Heart left ventricle (tissue), 16 donors: ENCODE data around the gene OAT. TPM values are rescaled to one million over a fixed set of nuclear protein-coding genes. Genes with fewer than 3 reads are reported as not detected.

Experiments used
- ATAC-seq, 4 donors: fragments of 200-7000 bp; cut with Tn5 transposase; one replicate each; pipeline ENCODE4 v1.9.1; 2020 to 2022; ENCODE audit warnings: moderate library complexity in 4 of 4, mild to moderate bottlenecking in 3 of 4, moderate number of reproducible peaks in 1 of 4
- DNase-seq, 5 donors: peaks; one replicate each; pipeline ENCODE4 v3.0.0-alpha.2; 2020
- H3K27ac ChIP-seq, 12 donors: fragments of 200-600 bp; sonication (generic) in 4 of 12; one replicate each; pipeline versions ENCODE4 v1.5.0 to v1.8.0; 2016 to 2022; ENCODE audit warnings: mild to moderate bottlenecking in 2 of 12
- H3K27me3 ChIP-seq, 9 donors: fragments of 200-600 bp; sonication (generic) in 2 of 9; one replicate each; pipeline versions ENCODE4 v1.5.1 to v1.8.0; 2016 to 2022; ENCODE audit warnings: mild to moderate bottlenecking in 3 of 9
- H3K36me3 ChIP-seq, 9 donors: fragments of 200-600 bp; sonication (generic) in 2 of 9; one replicate each; pipeline versions ENCODE4 v1.5.0 to v1.8.0; 2018 to 2022; ENCODE audit warnings: mild to moderate bottlenecking in 2 of 9
- H3K4me1 ChIP-seq, 12 donors: fragments of 200-600 bp; sonication (generic) in 4 of 12; one replicate each; pipeline versions ENCODE4 v1.5.0 to v1.8.0; 2016 to 2022; ENCODE audit warnings: mild to moderate bottlenecking in 3 of 12
- H3K4me3 ChIP-seq, 12 donors: fragments of 200-600 bp; sonication (generic) in 4 of 12; one replicate each; pipeline versions ENCODE4 v1.5.0 to v1.8.0; 2017 to 2022; ENCODE audit warnings: mild to moderate bottlenecking in 9 of 12, moderate library complexity in 4 of 12
- H3K9me3 ChIP-seq, 12 donors: fragments of 200-600 bp; sonication (generic) in 4 of 12; one replicate each; pipeline versions ENCODE4 v1.5.0 to v1.8.0; 2016 to 2022; ENCODE audit warnings: mild to moderate bottlenecking in 1 of 12
- POLR2A ChIP-seq, 2 donors: fragments of 450-650 bp; IDR thresholded peaks; one replicate each; pipeline ENCODE4 v1.6.1; 2017; ENCODE audit warnings: antibody characterized with exemption in 2 of 2, mild to moderate bottlenecking in 2 of 2, moderate library complexity in 2 of 2
- WGBS, 4 donors: extraction: QIAGEN DNeasy Blood & Tissue Kit in 2 of 4; methylation state at CpG; one replicate each; pipeline versions ENCODE4 v1.1.5 to v1.1.7; 2013 to 2018; 5-methylcytosine and 5-hydroxymethylcytosine counted together
- intact Hi-C, 10 donors: fragments of 100-400 bp; cut with DNase I; formaldehyde crosslinking; loops; one replicate each; pipeline versions ENCODE4 v1.11.1 to v1.14.2; 2022
- polyA plus RNA-seq, 2 donors: library from polyadenylated mRNA; stranded (reverse); fragments of 200-250 nt; gene quantifications; one replicate each; pipeline ENCODE4 v1.2.3, GENCODE V29; 2013
- total RNA-seq, 9 donors: library from RNA; depleted of rRNA in 2 of 9; stranded (reverse); fragments of >200 nt in 2 of 9; fragmentation: NEBNext Ultra II Directional in 3 of 9; extraction: Animal tissue kit (Norgen Biotek cat#: 25700) in 3 of 9; gene quantifications; one replicate each; pipeline versions ENCODE4 v1.1.0 to v1.2.4, GENCODE V29; 2016 to 2023
- TF ChIP-seq, protein P1 (sequence below), 12 donors: fragments of 200-600 bp; sonication (generic) in 4 of 12; IDR thresholded peaks; one replicate each; pipeline versions ENCODE4 v1.5.0 to v1.8.0; 2018 to 2022; ENCODE audit warnings: antibody characterized with exemption in 12 of 12, mild to moderate bottlenecking in 5 of 12
- donor health status: ischemic (EF 13 %, LVEDD 7.1; RV severe dilation, severe dysfunction).
- donor health status: healthy with polysubstance abuse.
- donor health status: DM: no; HTN: yes; CAD: no.
- donor health status: DM: no; HTN: no; CAD: no.
- donor health status: ischemic (EF 25% LVEDD 6.9; RV normal size, moderate dysfunction).
- donor health status: ischemic (EF 25% LVEDD 5.7; RV mildly dilated, moderate dysfunction).
- donor health status: healthy.
- donor health status: DM: yes; HTN: yes; CAD: no.
- donor health status: ischemic (EF 35%, LVEDD 5.7; RV mildly dilated, moderate dysfunction).
- donor health status: nonischemic (EF 11% LVEDD 7.7; RV severe dilation, severe dysfunction).
- donor health status: DM: yes; HTN: yes; CAD: no.
- donor health status: PGD.
- donor health status: ischemic (EF 29% LVEDD 5.4; RV normal size, mild dysfunction).
- donor health status: nonischemic (EF 23%, LVEDD 6.1; RV moderate dilation, normal function).

Gene OAT
- total and polyA plus RNA-seq, 11 donors = 9.3 to 56.1 (median 33.8) TPM

DNA sequence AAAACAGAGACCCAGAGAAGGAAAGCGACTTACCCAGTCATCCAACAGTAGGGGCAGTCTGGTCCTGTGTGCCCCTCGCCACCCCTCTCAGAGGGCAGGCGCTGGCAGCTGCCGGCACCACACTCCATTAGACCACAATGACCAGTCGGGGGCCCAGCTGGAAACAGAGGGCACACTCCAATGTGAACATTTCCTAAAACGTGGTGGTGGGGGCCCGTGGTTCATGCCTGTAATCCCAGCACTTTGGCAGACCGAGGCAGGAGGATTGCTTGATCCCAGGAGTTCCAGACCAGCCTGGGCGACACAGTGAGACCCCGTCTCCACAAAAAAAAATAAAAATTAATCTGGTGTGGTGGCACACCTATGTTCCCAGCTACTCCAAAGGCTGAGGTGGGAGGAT lies 912 bp upstream of the OAT start:
- DNase-seq (no peak), ATAC-seq (no peak)
- WGBS, 4 donors = 92 to 100% (median 94%) methylated on average over 9 to 10 of the region's 10 CpGs
- Histone ChIP-seq H3K4me1 (peaks cover 0 to 35% (median 14%) of the 10 kb centered on the region in 12 donors), H3K9me3 (no peaks in the 10 kb centered on the region), H3K4me3 (peak overlapping the region in 2 of 12 donors; percentile 83 to 96), H3K27ac (no peak overlapping the region), H3K36me3 (no peaks in the 10 kb centered on the region), H3K27me3 (peaks cover 0 to 14% (median 0%) of the 10 kb centered on the region in 9 donors)
- TF ChIP-seq, protein P1, sequence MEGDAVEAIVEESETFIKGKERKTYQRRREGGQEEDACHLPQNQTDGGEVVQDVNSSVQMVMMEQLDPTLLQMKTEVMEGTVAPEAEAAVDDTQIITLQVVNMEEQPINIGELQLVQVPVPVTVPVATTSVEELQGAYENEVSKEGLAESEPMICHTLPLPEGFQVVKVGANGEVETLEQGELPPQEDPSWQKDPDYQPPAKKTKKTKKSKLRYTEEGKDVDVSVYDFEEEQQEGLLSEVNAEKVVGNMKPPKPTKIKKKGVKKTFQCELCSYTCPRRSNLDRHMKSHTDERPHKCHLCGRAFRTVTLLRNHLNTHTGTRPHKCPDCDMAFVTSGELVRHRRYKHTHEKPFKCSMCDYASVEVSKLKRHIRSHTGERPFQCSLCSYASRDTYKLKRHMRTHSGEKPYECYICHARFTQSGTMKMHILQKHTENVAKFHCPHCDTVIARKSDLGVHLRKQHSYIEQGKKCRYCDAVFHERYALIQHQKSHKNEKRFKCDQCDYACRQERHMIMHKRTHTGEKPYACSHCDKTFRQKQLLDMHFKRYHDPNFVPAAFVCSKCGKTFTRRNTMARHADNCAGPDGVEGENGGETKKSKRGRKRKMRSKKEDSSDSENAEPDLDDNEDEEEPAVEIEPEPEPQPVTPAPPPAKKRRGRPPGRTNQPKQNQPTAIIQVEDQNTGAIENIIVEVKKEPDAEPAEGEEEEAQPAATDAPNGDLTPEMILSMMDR (IDR thresholded peaks at IDR 0.05) = no peak
- no peak for TF ChIP-seq POLR2A (IDR thresholded peaks at IDR 0.05)
- intact Hi-C loops = loop anchor here in 1 of 10 donors (5.0 kb wide), 1 partner anchor 323 kb away; the partner anchor contains the start of gene FAM53B

DNA sequence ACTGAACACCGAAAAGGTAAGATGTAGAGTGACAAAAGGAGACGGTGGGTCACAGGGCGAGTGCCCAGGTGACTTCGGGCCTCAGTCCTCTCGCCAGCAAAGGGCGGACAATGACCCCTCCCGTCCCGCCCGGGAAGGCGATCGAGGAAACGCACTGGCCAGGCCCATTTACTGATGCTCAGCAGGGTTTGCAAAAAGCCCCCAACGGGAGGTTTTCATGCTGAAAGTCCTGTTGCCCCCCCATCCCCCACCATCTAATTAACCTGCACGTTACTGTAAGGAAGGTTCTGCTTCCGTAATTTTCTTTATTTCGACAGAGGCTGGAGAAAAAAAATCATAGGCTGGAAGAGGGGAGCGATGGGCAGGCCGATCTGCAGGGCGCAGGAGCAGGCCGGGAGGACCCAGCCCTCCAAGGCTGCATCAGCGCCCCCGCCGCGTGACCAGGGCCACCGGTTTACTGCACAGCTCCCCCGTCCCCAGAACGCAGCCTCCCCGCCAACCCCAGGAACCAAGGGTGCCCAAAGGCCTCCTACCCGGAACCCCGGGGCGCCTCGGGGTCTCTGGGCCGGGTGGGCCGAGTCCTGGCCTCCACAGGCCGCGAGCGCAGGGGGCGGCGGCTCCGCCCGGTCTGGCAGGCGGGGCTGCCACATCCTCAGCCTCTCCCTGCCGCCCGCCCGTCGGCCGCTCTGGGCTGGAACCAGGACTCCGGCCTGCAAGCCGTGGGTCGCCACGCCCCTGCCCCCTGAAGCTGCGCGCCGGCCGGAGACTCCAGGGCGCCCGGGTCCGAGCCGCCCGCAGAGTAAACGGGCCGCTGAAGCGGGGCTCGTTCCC lies 613 bp downstream of the OAT start:
- Histone ChIP-seq H3K27me3 (peaks cover 0 to 14% (median 0%) of the 10 kb centered on the region in 9 donors), H3K4me1 (peaks cover 0 to 43% (median 24%) of the 10 kb centered on the region in 12 donors), H3K4me3 (peak overlapping the region; percentile 70 to 99 (median 90)), H3K27ac (peak overlapping the region; percentile 51 to 97 (median 88)), H3K36me3 (no peaks in the 10 kb centered on the region), H3K9me3 (no peaks in the 10 kb centered on the region)
- WGBS, 4 donors = 4 to 10% (median 4%) methylated on average over 29 to 64 of the region's 64 CpGs
- peak in 3 of 4 donors; percentile 40 to 75 (median 75) for ATAC-seq
- DNase-seq = peak; percentile 59 to 77 (median 63)
- intact Hi-C loops = loop anchor here in 1 of 10 donors (5.0 kb wide), 1 partner anchor 324 kb away; the partner anchor contains the start of gene FAM53B
- TF ChIP-seq, protein P1 (IDR thresholded peaks at IDR 0.05) = peak in 1 of 12 donors; percentile 30
- TF ChIP-seq POLR2A (IDR thresholded peaks at IDR 0.05) = no peak

DNA sequence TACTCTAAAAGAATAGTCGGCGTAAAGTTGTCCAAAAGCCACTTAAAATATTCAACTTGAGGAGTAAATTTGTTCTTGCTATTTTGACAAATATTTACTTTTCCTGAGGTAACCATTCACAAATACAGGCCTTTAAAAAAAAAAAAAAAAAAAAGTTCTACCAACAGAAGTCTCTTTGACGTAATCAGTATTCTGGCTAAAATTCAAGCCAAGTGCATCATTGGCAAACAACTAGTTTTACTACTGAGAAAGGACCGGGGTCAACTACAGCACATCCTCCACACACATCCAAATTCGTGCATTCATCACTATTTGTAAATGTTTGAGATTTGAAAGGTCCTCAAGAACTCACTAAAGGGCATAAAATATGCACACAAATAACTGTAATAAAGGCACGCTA lies 2.0 kb downstream of the OAT start:
- TF ChIP-seq, protein P1 (IDR thresholded peaks at IDR 0.05) = no peak
- no peak for TF ChIP-seq POLR2A (IDR thresholded peaks at IDR 0.05)
- no peak overlapping the region for H3K27ac ChIP-seq
- intact Hi-C loops = loop anchor here in 1 of 10 donors (5.0 kb wide), 1 partner anchor 326 kb away; the partner anchor contains the start of gene FAM53B
- ATAC-seq (no peak), DNase-seq (no peak)
- peaks cover 0 to 6% (median 0%) of the 10 kb centered on the region in 9 donors for H3K36me3 ChIP-seq
- WGBS, 4 donors = 75 to 84% (median 81%) methylated on average over 6 of the region's 6 CpGs
- peaks cover 0 to 14% (median 0%) of the 10 kb centered on the region in 9 donors for H3K27me3 ChIP-seq
- H3K4me1 ChIP-seq = peaks cover 0 to 43% (median 24%) of the 10 kb centered on the region in 12 donors
- H3K4me3 ChIP-seq = peak overlapping the region in 2 of 12 donors; percentile 83 to 95
- H3K9me3 ChIP-seq = no peaks in the 10 kb centered on the region

DNA sequence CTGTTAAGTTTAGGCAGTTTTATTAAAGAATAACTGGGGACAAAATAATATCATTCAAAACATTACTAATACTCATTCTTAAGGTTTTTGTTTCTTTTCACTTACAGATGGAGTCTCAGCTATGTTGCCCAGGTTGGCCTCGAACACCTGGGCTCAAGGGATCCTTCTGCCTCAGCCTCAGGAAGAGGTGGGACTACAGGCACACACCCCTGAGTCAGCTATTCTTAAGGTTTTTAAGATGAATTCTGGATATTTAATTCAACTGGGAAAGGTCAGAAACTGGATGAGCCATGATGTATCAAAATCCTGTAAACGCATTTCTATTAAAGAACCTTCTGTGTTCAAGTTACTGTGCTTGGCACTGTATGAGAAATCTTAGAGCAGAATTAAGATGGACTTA lies 3.5 kb downstream of the OAT start:
- intact Hi-C loops = loop anchor here in 1 of 10 donors (5.0 kb wide), 1 partner anchor 327 kb away; the partner anchor contains the start of gene FAM53B
- H3K4me3 ChIP-seq = peak overlapping the region in 1 of 12 donors; percentile 19
- no peak for TF ChIP-seq POLR2A (IDR thresholded peaks at IDR 0.05)
- TF ChIP-seq, protein P1 (IDR thresholded peaks at IDR 0.05) = no peak

More for the DNA sequence above, 3.5 kb downstream of the OAT start:
- Histone ChIP-seq H3K36me3 (peaks cover 0 to 21% (median 10%) of the 10 kb centered on the region in 9 donors), H3K4me1 (peaks cover 0 to 43% (median 24%) of the 10 kb centered on the region in 12 donors), H3K9me3 (no peaks in the 10 kb centered on the region), H3K27ac (peak overlapping the region in 1 of 12 donors; percentile 8), H3K27me3 (peaks cover 0 to 6% (median 0%) of the 10 kb centered on the region in 9 donors)
- 76 to 87% (median 84%) methylated on average over 2 of the region's 2 CpGs for WGBS, 4 donors
- no peak for DNase-seq
- ATAC-seq = no peak
